Measurements from ENCODE around the gene ZNF117. TPM values are rescaled to one million over a fixed set of nuclear protein-coding genes. Genes with fewer than 3 reads are reported as not detected.
"Not testable (repeated sequence)": the region's sequence is repeated elsewhere in the genome, so short reads cannot be mapped to it uniquely, and the experiment has no call there.

Gene ZNF117
- total RNA-seq, 1 experiment from 2014 or later, result 3.7 TPM

- peaks cover 5% of the 10 kb centered on the region; the same call in 1 of the 2 replicates for H3K27me3 ChIP-seq
- H3K4me3 ChIP-seq, result no peak overlapping the region
- DNase-seq, result peak; percentile 69
- H3K36me3 ChIP-seq, result no peaks in the 10 kb centered on the region
- H3K9me3 ChIP-seq, result no peaks in the 10 kb centered on the region
Measured at GRCh38 chr7:64945503-64946175, 45.2 kb downstream of the ZNF117 start.

- H3K36me3 ChIP-seq, H3K9me3 ChIP-seq, DNase-seq, H3K27me3 ChIP-seq, H3K4me3 ChIP-seq: not testable (repeated sequence)
Measured at GRCh38 chr7:64944667-64945502, 46.0 kb downstream of the ZNF117 start.

DNA sequence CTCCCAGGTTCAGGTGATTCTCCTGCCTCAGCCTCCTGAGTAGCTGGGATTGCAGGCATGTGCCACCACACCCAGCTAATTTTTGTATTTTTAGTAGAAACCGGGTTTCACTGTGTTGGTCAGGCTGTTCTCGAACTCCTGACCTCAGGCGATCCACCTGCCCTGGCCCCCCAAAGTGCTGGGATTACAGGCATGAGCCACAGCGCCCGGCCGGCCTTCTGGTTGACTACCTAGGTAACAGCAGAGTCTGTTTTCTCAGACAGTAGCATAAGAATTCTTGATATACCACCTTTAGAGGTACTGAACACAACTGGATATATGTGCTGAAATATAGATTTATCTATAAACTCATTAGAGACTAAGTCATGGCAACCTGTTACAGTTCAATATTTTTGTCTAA is 50.8 kb downstream of the ZNF117 start:
- DNase-seq, H3K4me3 ChIP-seq, H3K9me3 ChIP-seq: not testable (repeated sequence)

GRCh38 chr7:64938540-64938939 is 52.3 kb downstream of the ZNF117 start:
- Histone ChIP-seq H3K9me3 (peaks cover 9% of the 10 kb centered on the region), H3K36me3 (no peaks in the 10 kb centered on the region), H3K4me3 (no peak overlapping the region), H3K27me3 (no peaks in the 10 kb centered on the region)
- no peak for DNase-seq

More for the DNA sequence above, 50.8 kb downstream of the ZNF117 start:
- not testable (repeated sequence) for H3K27me3 ChIP-seq, H3K36me3 ChIP-seq

DNA sequence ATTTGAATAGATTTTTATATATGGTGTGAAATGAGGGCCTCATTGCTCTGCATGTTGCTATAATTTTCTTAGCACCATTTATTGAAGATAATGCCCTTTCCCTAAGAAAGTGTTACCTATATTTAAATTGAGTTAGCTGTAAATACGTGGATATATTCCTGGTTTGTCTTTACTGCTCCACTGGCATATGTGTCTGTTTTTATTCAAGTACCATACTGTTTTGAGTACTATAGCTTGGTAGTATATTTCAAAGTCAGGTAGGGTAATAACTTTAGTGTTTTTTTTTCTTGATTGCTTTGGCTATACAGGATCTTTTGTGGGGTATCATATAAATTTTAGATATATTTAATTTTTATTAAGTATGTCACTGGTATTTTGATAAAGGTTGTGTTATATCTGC is 56.4 kb downstream of the ZNF117 start:
- H3K4me3 ChIP-seq, result no peak overlapping the region
- no peak for DNase-seq
- peaks cover 20% of the 10 kb centered on the region for H3K9me3 ChIP-seq

GRCh38 chr7:64928252-64929187 is 62.3 kb downstream of the ZNF117 start:
- H3K4me3 ChIP-seq, H3K27me3 ChIP-seq, DNase-seq: not testable (repeated sequence)
- Histone ChIP-seq H3K36me3 (peaks cover 23% of the 10 kb centered on the region), H3K9me3 (peaks cover 41% of the 10 kb centered on the region)

More for the DNA sequence above, 56.4 kb downstream of the ZNF117 start:
- H3K27me3 ChIP-seq, result no peaks in the 10 kb centered on the region
- no peaks in the 10 kb centered on the region for H3K36me3 ChIP-seq

Other genes starting within 250 kb of the ZNF117 start
- gene ZNF138, start 196.6 kb downstream of the ZNF117 start, total RNA-seq (2014; rRNA removed; shearing (Covaris generic); ENCODE audit: low replicate concordance), result 0.67 TPM in 1 of 2 replicates, not detected in the other
- 1.2 TPM in 2 replicates for gene ZNF273, start 87.8 kb downstream of the ZNF117 start, total RNA-seq (2014; rRNA removed; shearing (Covaris generic); ENCODE audit: low replicate concordance)
- gene ERV3-1, start 15.7 kb upstream of the ZNF117 start, total RNA-seq (2014; rRNA removed; shearing (Covaris generic); ENCODE audit: low replicate concordance), result 3.3 and 3.7 TPM in 2 replicates